CD4-positive, alpha-beta T cell treated with Interleukin-4 for 1 hour (primary cell): Measurements from ENCODE around the gene RASA3.
"Not testable (repeated sequence)": the region's sequence is repeated elsewhere in the genome, so short reads cannot be mapped to it uniquely, and the experiment has no call there.

Experiments used
- DNase-seq, 2 donors: peaks; one replicate each; pipeline ENCODE4 v3.0.0-alpha.2; 2020 to 2022

RASA3 gene

GRCh38 chr13:114124431-114124830 is 8.0 kb downstream of the RASA3 start:
- DNase-seq = no peak

GRCh38 chr13:114123876-114124275 is 8.5 kb downstream of the RASA3 start:
- DNase-seq = no peak

- no peak for DNase-seq
These were observed 9.0 kb downstream of the RASA3 start for GRCh38 chr13:114123448-114123847.

- DNase-seq = no peak
These were observed 9.7 kb downstream of the RASA3 start for GRCh38 chr13:114122591-114123211.

DNA sequence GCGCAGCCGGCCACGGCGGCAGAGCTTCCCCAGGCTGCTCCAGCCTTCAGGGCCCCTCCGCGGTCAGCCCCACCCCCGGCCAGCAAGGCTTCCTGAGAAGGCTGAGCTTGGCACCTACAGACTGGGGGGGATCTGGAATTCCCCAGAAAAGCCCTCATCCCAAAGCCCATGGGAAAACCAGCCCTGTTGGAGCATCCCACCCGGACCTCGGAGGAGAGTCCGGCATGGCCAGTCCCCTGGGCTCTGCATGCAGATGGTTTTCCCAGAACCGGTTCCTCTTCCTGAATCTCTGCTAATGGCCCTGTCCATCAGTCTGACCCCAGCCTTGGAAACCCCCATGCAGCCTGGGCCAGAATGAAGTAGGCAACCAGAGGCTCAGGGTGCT is 10.3 kb downstream of the RASA3 start:
- DNase-seq = no peak

- no peak for DNase-seq
These were observed 10.8 kb downstream of the RASA3 start for GRCh38 chr13:114121496-114122126.

DNA sequence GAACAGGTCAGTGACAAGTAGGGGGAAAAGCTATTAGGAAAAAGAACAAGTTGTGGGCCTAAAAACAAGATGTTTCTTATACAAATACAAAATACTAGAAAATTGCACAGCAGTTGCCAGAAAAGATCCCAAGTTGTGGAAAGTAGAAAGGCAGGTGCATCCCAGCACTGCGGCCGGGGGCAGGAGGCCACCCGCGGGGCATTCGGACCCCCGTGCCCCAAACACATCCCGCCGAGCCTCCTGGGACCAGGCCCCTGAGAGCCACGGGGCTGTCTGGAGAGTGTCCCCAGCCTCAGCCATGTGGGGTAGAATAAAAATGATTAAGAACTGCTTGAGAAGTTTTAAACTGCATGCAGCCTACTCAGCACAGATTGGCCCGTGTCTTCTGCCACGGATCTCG is 11.4 kb downstream of the RASA3 start:
- DNase-seq = no peak

DNA sequence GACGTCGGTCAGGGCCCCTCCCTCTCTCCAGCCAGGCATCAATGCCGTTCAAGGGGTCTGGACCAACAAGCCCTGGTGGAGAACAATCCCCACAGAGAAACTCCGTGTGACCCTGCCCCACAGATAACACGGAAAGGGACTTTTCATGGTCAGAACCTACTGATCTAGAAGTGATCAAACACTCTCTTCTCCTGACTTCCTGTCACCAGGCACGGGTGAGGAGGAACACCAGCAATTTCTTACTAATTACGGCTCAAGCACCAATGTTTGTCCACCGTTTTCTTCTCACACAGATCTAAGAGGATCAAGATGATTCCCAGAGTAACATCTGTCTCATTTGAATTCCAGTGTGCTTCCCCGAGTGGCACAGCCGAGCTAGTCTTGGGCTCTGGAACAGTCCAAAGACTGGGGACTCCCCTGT is 11.8 kb downstream of the RASA3 start:
- no peak for DNase-seq

DNA sequence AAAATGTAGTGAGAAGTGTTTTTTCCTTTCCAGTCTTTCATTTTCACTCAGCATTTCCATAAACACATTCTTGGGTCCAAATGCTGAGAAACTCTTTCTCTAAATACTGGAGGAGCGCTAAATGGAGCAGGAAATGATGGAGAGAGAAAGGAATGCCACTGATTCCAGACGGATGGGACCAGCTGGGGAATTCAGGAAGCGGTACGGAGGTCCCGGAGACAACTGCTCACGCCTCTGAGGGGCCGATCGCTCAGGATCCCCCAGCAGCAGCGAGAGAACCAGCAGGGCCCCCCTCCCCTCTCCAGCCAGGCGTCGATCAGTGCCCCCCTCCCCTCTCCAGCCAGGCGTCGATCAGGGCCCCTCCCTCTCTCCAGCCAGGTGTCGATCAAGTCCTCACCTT is 13.2 kb downstream of the RASA3 start:
- DNase-seq = no peak

GRCh38 chr13:114118511-114119123 is 13.8 kb downstream of the RASA3 start:
- no peak for DNase-seq

GRCh38 chr13:114118086-114118485 is 14.3 kb downstream of the RASA3 start:
- no peak for DNase-seq

- not testable (repeated sequence) for DNase-seq
These were observed 15.0 kb downstream of the RASA3 start for GRCh38 chr13:114117341-114117874.

- no peak for DNase-seq
These were observed 15.7 kb downstream of the RASA3 start for GRCh38 chr13:114116734-114117133.

DNA sequence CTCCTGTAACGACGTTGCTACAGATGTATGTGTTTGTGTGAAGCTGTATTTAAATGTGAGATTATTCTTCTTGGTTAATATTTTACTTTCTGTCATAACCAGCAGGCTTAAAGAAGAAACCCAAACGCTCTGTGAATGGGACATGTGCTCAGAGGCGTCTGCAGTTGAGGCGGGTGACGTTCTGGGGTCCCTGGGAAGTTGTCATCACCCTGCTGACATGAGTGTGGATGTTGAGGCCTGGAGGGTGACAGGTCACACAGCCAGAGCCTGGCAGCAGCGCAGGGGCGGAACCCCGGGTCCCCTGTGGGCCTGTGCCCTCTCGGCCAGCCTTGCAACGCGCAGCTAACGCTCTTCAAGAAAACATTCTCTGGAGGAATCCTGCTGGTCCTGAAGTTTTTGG is 16.6 kb downstream of the RASA3 start:
- DNase-seq = no peak

DNA sequence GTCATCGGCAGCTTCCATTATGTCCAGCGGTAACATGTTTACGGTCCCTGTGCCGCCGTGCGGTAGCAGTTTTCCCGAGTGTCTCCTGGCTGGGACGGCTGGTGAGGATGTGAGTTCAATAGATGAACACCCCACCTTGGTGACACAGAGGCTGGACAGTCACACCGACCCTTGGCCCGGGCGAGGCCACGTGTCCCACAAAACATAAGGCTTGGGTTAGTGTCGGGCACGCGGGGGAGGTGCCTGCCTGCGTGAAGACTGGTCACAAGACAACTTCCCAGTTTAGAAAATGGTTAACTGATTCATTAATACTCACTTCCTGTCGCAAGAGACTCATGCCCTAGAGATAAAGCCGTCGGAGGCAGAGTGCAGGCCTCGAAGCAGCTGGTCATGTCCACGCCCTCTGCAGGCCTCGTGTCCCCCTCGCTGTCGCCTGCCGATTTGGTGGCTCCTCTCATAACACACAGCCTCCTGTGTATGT is 17.2 kb downstream of the RASA3 start:
- DNase-seq = peak in 1 of 2 donors; percentile 73

- not testable (repeated sequence) for DNase-seq
These were observed 17.8 kb downstream of the RASA3 start for GRCh38 chr13:114114666-114115065.

DNA sequence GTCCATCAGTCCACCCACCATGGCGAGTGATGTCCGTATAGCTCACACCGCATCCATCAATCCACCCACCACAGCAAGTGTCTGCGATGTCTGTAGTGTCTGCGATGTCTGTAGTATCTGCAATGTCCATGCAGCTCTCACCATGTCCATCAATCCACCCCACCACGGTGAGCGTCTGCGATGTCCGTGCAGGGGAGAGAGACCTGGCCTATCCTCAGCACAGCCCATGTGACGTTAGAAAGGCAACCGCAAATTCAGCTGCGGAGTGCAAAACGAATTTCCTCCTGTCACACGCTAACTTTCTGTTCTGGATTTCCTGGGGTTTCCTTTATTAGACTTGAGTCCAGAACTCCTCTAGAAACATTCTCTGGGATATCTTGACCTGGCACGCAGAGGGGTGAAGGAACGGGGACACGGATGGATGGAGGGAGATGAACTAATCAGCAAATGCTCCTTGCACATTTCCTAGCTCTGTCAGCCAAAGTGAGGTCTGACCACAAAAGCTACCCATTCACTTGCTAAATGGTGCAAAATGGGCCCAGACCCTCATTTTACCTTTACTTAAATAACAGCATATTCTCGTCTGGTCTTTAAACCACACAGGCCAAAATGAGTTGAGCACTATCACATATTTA is 18.3 kb downstream of the RASA3 start:
- no peak for DNase-seq

GRCh38 chr13:114113395-114113794 is 19.0 kb downstream of the RASA3 start:
- DNase-seq = not testable (repeated sequence)

GRCh38 chr13:114112826-114113322 is 19.5 kb downstream of the RASA3 start:
- no peak for DNase-seq

- DNase-seq = no peak
These were observed 20.1 kb downstream of the RASA3 start for GRCh38 chr13:114112231-114112825.

- peak in 1 of 2 donors; percentile 41 for DNase-seq
These were observed 20.8 kb downstream of the RASA3 start for GRCh38 chr13:114111577-114111976.

DNA sequence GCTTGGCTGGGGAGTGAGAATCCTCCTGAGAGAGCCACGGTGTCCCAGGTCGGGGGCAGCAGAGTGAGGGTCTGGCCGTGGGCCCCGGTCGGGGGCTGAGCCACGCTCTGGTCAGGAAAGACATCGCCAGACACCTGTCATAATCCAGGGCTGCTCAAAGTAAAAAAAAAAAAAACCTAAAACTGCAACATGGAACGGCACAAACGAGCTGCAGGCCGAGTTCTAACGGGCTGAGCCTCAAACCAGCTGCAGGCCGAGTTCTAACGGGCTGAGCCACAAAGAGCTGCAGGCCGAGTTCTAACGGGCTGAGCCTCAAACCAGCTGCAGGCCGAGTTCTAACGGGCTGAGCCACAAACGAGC is 21.6 kb downstream of the RASA3 start:
- not testable (repeated sequence) for DNase-seq
